ENCODE measurements around the gene GOLGA6L10.
"Not testable (repeated sequence)": the region's sequence is repeated elsewhere in the genome, so short reads cannot be mapped to it uniquely, and the experiment has no call there.

The GOLGA6L10 gene

DNA sequence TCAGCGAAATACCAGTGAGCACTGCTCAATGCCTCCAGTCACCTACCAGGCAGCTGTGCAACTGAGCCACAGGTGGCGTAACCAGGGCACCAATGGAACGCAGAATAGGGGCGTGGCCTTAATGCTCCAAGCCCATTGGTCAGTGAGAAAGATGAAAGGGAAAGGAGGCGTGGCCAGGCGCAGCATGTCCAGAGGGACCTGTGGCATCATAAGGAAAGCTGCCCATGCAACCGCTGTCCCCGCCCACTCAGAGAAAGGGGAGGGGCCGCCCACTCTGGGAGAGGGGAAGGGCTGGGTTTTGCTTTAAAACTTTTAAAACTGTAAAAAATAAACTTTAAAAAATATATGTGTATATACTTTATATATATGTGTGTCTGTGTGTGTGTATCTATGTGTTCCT, at the start of gene GOLGA6L10:
TSS of gene GOLGA6L10 (minus strand) at position 101 of the 400 bp plus-strand sequence. CDS start at position 1, 100 bp downstream.
- H3K4me3 ChIP-seq (ENCODE audit: low read depth in 1 of 2, low read length in 2 of 2); H3K27ac ChIP-seq (ENCODE audit: low read depth, low read length); H3K9me3 ChIP-seq (ENCODE audit: low read length); H3K36me3 ChIP-seq (ENCODE audit: insufficient read depth, low read length); H3K4me1 ChIP-seq (ENCODE audit: insufficient read depth, low read length); H3K27me3 ChIP-seq (ENCODE audit: control insufficient read depth in 1 of 2, insufficient read depth in 2 of 2, low read length in 2 of 2); H3K9ac ChIP-seq (ENCODE audit: low read length): not testable (repeated sequence)

DNA sequence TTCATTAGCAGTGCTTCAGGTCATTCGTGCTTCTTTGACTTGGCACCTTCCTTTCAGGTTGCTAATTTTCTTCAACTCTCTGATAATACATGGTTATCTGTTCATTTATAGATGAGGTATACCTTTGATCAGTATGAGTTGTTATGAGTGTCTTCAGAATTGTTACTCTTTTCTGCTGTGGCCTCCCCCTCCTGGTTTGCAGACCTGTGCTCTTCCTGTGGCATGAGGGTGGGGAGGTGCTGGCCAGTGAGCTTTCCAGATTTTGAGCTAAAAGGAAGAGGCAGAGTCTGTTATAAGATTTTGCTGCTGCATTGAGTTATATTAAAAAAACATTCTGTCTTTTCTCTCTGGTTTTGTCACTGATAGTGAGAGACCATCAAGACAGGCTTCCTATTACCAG, 49.5 kb upstream of the GOLGA6L10 start:
- no peak overlapping the region for H3K4me3 ChIP-seq (ENCODE audit: low read depth in 1 of 2, low read length in 2 of 2)
- no peaks in the 10 kb centered on the region for H3K4me1 ChIP-seq (ENCODE audit: insufficient read depth, low read length)
- no peaks in the 10 kb centered on the region for H3K27me3 ChIP-seq (ENCODE audit: control insufficient read depth in 1 of 2, insufficient read depth in 2 of 2, low read length in 2 of 2)
- no peak overlapping the region for H3K27ac ChIP-seq (ENCODE audit: low read depth, low read length)
- no peak overlapping the region for H3K9ac ChIP-seq (ENCODE audit: low read length)
- no peaks in the 10 kb centered on the region for H3K9me3 ChIP-seq (ENCODE audit: low read length)
- H3K36me3 ChIP-seq (ENCODE audit: insufficient read depth, low read length): no peaks in the 10 kb centered on the region

GRCh38 chr15:82397817-82398216, 48.5 kb upstream of the GOLGA6L10 start:
- Histone ChIP-seq H3K9me3 (ENCODE audit: low read length) (no peaks in the 10 kb centered on the region), H3K9ac (ENCODE audit: low read length) (no peak overlapping the region)

GRCh38 chr15:82395788-82396187, 46.5 kb upstream of the GOLGA6L10 start:
- not testable (repeated sequence) for H3K4me3 ChIP-seq (ENCODE audit: low read depth in 1 of 2, low read length in 2 of 2); H3K36me3 ChIP-seq (ENCODE audit: insufficient read depth, low read length); H3K27ac ChIP-seq (ENCODE audit: low read depth, low read length); H3K27me3 ChIP-seq (ENCODE audit: control insufficient read depth in 1 of 2, insufficient read depth in 2 of 2, low read length in 2 of 2); H3K9me3 ChIP-seq (ENCODE audit: low read length); H3K4me1 ChIP-seq (ENCODE audit: insufficient read depth, low read length); H3K9ac ChIP-seq (ENCODE audit: low read length)

More at GRCh38 chr15:82397817-82398216, 48.5 kb upstream of the GOLGA6L10 start:
- no peaks in the 10 kb centered on the region for H3K27me3 ChIP-seq (ENCODE audit: control insufficient read depth in 1 of 2, insufficient read depth in 2 of 2, low read length in 2 of 2)
- H3K36me3 ChIP-seq (ENCODE audit: insufficient read depth, low read length): no peaks in the 10 kb centered on the region
- no peak overlapping the region for H3K27ac ChIP-seq (ENCODE audit: low read depth, low read length)
- H3K4me1 ChIP-seq (ENCODE audit: insufficient read depth, low read length): no peaks in the 10 kb centered on the region
- H3K4me3 ChIP-seq (ENCODE audit: low read depth in 1 of 2, low read length in 2 of 2): no peak overlapping the region

- H3K9ac ChIP-seq (ENCODE audit: low read length): no peak overlapping the region
- no peaks in the 10 kb centered on the region for H3K4me1 ChIP-seq (ENCODE audit: insufficient read depth, low read length)
- H3K27me3 ChIP-seq (ENCODE audit: control insufficient read depth in 1 of 2, insufficient read depth in 2 of 2, low read length in 2 of 2): no peaks in the 10 kb centered on the region
- H3K9me3 ChIP-seq (ENCODE audit: low read length): no peaks in the 10 kb centered on the region
- no peak overlapping the region for H3K4me3 ChIP-seq (ENCODE audit: low read depth in 1 of 2, low read length in 2 of 2)
- H3K27ac ChIP-seq (ENCODE audit: low read depth, low read length): no peak overlapping the region
- H3K36me3 ChIP-seq (ENCODE audit: insufficient read depth, low read length): no peaks in the 10 kb centered on the region
Measured at GRCh38 chr15:82393671-82394070, 44.4 kb upstream of the GOLGA6L10 start.

DNA sequence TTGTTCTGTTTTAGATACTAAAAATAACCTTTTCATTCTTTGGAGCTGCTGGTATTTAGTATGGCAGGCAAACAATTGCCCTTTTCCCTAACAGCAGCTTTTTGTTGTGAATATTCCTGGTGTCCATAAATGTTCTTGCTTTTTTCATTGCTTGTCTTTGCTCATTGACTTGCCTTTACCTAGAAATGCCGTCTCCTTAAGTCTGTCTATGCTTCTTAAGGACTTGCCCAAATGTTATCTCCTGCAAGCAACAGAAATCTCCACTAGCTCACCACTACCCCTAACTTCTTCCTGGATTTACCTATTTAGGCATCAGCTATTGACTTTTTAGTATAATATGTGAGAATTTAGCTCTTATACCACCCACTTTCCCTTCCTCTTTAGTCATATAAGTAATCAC, 42.8 kb upstream of the GOLGA6L10 start:
- not testable (repeated sequence) for H3K4me1 ChIP-seq (ENCODE audit: insufficient read depth, low read length); H3K27me3 ChIP-seq (ENCODE audit: control insufficient read depth in 1 of 2, insufficient read depth in 2 of 2, low read length in 2 of 2); H3K9ac ChIP-seq (ENCODE audit: low read length); H3K9me3 ChIP-seq (ENCODE audit: low read length); H3K27ac ChIP-seq (ENCODE audit: low read depth, low read length); H3K36me3 ChIP-seq (ENCODE audit: insufficient read depth, low read length); H3K4me3 ChIP-seq (ENCODE audit: low read depth in 1 of 2, low read length in 2 of 2)

- not testable (repeated sequence) for H3K27ac ChIP-seq (ENCODE audit: low read depth, low read length); H3K36me3 ChIP-seq (ENCODE audit: insufficient read depth, low read length); H3K4me3 ChIP-seq (ENCODE audit: low read depth in 1 of 2, low read length in 2 of 2); H3K4me1 ChIP-seq (ENCODE audit: insufficient read depth, low read length); H3K9ac ChIP-seq (ENCODE audit: low read length); H3K9me3 ChIP-seq (ENCODE audit: low read length); H3K27me3 ChIP-seq (ENCODE audit: control insufficient read depth in 1 of 2, insufficient read depth in 2 of 2, low read length in 2 of 2)
Measured at GRCh38 chr15:82390152-82390551, 40.9 kb upstream of the GOLGA6L10 start.

GRCh38 chr15:82387209-82387608, 37.9 kb upstream of the GOLGA6L10 start:
- not testable (repeated sequence) for H3K9ac ChIP-seq (ENCODE audit: low read length); H3K36me3 ChIP-seq (ENCODE audit: insufficient read depth, low read length); H3K27ac ChIP-seq (ENCODE audit: low read depth, low read length); H3K27me3 ChIP-seq (ENCODE audit: control insufficient read depth in 1 of 2, insufficient read depth in 2 of 2, low read length in 2 of 2); H3K9me3 ChIP-seq (ENCODE audit: low read length); H3K4me3 ChIP-seq (ENCODE audit: low read depth in 1 of 2, low read length in 2 of 2); H3K4me1 ChIP-seq (ENCODE audit: insufficient read depth, low read length)

DNA sequence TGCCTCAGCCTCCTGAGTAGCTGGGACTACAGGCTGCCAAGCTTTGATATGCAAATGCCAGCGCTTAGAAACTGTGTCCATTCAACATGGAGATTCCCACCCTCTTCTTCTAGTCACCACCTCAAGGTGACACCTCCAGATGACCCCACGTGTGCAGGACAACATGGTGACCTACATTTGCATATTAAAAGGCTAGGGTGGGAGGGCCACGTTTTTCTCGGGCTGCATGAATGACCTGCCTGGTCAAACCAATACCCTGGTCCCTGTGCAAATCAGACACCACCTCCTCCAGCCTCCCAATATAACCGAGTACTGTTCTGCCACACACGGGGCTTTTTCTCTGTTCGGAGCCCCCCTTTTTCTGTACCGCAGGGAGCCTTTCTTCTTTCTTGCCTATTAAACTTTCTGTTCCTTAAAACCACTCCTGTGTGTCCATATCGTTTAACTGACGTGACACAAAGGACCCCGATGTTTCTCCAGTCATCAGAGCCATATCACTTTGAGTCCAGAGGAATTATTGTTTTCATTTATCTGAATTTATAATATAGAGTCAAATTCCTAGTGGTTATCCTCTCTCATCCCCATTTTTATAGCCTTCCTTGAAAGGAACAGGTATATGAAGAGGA, 32.2 kb upstream of the GOLGA6L10 start:
- H3K27me3 ChIP-seq (ENCODE audit: control insufficient read depth in 1 of 2, insufficient read depth in 2 of 2, low read length in 2 of 2); H3K9me3 ChIP-seq (ENCODE audit: low read length); H3K9ac ChIP-seq (ENCODE audit: low read length); H3K27ac ChIP-seq (ENCODE audit: low read depth, low read length); H3K4me3 ChIP-seq (ENCODE audit: low read depth in 1 of 2, low read length in 2 of 2); H3K36me3 ChIP-seq (ENCODE audit: insufficient read depth, low read length); H3K4me1 ChIP-seq (ENCODE audit: insufficient read depth, low read length): not testable (repeated sequence)

GRCh38 chr15:82379552-82379951, 30.3 kb upstream of the GOLGA6L10 start:
- H3K27ac ChIP-seq (ENCODE audit: low read depth, low read length); H3K9ac ChIP-seq (ENCODE audit: low read length); H3K9me3 ChIP-seq (ENCODE audit: low read length); H3K27me3 ChIP-seq (ENCODE audit: control insufficient read depth in 1 of 2, insufficient read depth in 2 of 2, low read length in 2 of 2); H3K4me3 ChIP-seq (ENCODE audit: low read depth in 1 of 2, low read length in 2 of 2); H3K4me1 ChIP-seq (ENCODE audit: insufficient read depth, low read length); H3K36me3 ChIP-seq (ENCODE audit: insufficient read depth, low read length): not testable (repeated sequence)

DNA sequence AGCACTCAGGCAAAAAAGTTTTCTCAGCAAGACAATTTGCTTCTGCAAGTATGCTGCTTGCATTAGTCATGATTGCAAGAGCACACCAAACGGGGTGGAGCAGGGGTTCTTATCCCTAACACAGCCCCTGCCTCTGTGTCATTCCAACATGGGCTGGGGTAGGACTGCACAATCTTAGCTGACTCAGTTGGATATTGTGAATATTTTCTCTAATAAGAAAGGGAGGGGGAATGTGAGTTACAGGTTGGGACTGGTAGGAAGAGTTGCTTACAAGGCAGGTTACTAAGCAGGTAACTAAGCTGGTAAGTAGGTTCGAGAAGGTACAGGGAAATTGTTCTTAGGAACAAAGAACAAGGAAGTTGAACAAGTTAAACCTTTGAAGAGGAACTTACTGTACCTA, 24.4 kb upstream of the GOLGA6L10 start:
- not testable (repeated sequence) for H3K4me3 ChIP-seq (ENCODE audit: low read depth in 1 of 2, low read length in 2 of 2); H3K27me3 ChIP-seq (ENCODE audit: control insufficient read depth in 1 of 2, insufficient read depth in 2 of 2, low read length in 2 of 2); H3K36me3 ChIP-seq (ENCODE audit: insufficient read depth, low read length); H3K27ac ChIP-seq (ENCODE audit: low read depth, low read length); H3K4me1 ChIP-seq (ENCODE audit: insufficient read depth, low read length); H3K9me3 ChIP-seq (ENCODE audit: low read length); H3K9ac ChIP-seq (ENCODE audit: low read length)

GRCh38 chr15:82371656-82372055, 22.4 kb upstream of the GOLGA6L10 start:
- no peaks in the 10 kb centered on the region for H3K4me1 ChIP-seq (ENCODE audit: insufficient read depth, low read length)
- H3K36me3 ChIP-seq (ENCODE audit: insufficient read depth, low read length): no peaks in the 10 kb centered on the region
- no peak overlapping the region for H3K9ac ChIP-seq (ENCODE audit: low read length)
- no peak overlapping the region for H3K27ac ChIP-seq (ENCODE audit: low read depth, low read length)
- H3K4me3 ChIP-seq (ENCODE audit: low read depth in 1 of 2, low read length in 2 of 2): no peak overlapping the region
- H3K27me3 ChIP-seq (ENCODE audit: control insufficient read depth in 1 of 2, insufficient read depth in 2 of 2, low read length in 2 of 2): no peaks in the 10 kb centered on the region
- no peaks in the 10 kb centered on the region for H3K9me3 ChIP-seq (ENCODE audit: low read length)
